Stimulated activated CD8-positive, alpha-beta memory T cell treated with anti-CD3 and anti-CD28 coated beads, Interleukin-2, amount 100 ng/mL, for 48 hours (primary cell): ENCODE data around the gene PRR7.

ENCODE experiments used
- DNase-seq, 2 donors: peaks; one replicate each; pipeline ENCODE4 v3.0.0-alpha.2; 2020; ENCODE audit warnings: low read depth in 2 of 2

The PRR7 gene

DNA sequence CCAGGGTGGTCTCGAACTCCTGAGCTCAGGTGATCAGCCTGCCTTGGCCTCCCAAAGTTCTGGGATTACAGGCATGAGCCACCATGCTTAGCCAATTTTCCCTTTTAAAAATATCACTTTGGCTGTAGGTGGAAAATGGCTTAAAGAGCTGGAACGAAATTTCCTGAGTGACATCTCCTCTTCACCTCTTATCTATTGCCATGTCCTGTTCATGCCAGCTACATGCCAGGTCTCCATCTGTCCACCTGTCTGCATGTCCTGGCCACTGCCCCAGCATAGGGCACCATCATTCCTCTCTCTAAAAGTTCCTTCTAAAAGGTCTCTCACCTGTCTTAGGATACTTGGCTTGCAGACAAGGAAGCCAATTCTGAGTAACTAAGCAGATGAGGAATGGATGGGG, 22.9 kb upstream of the PRR7 start:
- DNase-seq, result no peak

DNA sequence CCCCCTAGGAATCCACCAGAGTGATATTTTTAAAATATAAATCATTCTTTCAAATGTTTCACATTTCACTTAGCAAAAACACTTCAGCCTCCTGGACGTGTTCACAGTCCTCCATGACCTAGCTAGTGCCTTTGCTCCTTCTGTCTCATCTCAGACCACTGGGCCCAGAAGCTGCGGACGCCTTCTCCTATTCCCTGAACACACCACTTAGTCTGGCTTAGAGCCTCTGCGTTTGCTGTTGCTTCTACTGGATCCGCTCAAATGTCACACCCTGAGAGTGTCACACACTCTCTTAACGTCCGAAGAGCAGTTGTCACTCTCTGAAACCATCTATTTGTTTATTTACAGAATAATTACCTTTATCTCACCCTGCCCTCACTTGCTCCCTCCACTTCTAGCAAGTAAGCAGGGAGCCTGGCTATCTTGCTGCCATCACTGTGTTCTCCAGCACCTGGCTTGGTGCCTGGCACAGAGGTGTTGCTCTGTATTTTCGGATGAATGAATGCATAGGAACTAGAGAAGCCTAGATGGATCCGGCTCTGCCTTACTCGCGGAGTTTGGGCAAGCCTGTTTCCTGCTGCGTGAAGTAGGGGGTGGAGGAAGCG, 21.3 kb upstream of the PRR7 start:
- no peak for DNase-seq

DNA sequence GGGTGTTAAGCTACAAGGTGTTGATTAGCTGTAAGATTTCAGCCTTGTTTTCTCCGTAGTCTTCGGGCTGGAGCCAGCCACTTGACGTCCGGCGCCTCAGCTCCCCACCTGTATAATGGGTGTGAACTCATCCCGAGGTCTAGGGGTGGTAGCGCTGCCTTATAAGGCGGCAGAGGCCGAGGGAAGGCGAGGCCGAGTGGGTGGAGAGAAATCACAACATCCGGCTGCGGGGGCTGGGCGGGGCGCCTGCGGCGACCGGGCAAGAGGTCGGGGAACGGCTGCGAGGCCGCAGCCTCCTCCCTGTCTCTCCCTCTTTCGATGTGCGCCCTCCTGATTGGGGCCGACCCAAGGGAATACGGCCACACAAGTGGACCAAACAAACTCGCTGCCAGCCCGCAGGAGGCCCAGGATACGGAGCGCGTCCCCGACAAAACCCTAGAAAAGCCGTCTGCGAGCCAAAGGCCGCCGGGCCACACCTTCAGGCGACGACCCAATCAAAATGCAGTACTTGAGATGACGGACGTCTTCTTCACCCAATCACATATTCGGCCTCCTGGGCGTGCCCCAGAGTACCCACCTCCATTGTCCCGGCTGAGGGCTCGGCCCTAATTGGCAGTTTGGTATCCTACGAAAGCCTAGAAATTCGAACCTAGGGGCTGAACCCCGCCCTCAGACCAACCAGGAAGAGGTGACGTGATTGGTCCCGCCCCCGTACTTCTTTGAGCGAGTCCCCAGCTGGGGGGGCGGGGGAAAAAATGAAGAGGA, 20.6 kb upstream of the PRR7 start:
- DNase-seq, result peak; percentile 98 to 99

DNA sequence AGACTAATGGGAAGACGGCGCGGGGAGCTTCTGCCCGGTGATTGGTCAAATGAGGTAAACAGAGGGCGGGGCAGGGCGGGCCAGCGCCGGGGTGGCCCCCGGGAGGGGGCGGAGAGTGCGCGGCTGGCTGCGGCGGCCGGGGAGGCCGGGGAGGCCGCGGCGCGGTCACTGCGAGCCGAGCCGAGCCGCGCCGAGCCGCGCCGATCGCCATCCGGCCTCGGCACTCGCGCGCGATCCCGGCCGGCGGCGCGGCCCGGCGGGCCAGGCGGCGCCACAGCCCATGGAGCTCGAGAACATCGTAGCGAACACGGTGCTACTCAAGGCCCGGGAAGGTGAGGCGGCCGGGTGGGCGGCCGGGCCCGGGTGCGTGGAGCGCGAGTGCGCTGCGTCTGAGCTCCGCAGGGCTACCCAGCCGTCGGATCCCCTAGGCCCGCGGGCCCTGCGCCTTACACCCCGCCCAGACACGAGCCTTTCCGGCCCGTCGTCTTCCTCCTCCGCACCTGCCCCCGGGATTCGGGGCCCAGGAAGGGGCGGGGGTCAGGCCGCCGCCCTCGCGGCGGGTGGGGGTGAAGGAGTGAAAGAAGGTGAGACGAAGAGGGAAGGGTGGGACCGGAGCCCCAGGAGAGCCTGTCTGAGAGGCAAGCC, 19.9 kb upstream of the PRR7 start, which contains the start of gene GRK6:
GRK6 (plus strand) TSS at position 111 of the 645 bp plus-strand sequence; CDS start at position 281, 170 bp downstream.
- DNase-seq, result peak in 1 of 2 donors; percentile 53

DNA sequence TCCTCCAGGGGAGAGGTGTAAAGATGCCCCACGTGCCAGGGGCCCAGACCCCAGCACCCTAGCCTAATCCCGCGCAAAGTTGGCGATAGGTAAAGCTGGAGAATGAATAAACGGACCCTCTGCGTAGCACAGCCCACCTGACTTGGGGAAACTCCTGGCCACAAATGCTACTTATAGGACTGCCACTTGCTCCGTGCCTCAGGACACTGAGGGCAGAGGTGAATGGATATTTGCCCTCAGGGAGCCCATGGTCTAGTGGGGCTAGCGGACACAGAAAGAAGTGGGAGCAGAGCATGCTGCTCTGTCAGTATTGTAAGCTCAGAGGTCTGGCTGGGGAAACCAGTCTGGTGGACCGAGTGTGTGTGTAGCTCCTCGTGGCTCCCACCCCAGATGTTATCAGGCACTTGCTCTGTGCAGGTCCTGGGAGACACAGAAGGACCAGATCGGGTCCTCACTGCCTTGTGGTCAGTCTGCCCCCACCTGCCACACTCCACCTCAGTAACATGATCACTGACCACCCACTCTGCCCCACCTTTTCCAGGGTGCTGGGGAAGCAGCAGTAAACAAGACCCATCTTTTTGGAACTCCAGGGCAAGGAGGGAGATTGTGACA, 19.3 kb upstream of the PRR7 start:
- no peak for DNase-seq

DNA sequence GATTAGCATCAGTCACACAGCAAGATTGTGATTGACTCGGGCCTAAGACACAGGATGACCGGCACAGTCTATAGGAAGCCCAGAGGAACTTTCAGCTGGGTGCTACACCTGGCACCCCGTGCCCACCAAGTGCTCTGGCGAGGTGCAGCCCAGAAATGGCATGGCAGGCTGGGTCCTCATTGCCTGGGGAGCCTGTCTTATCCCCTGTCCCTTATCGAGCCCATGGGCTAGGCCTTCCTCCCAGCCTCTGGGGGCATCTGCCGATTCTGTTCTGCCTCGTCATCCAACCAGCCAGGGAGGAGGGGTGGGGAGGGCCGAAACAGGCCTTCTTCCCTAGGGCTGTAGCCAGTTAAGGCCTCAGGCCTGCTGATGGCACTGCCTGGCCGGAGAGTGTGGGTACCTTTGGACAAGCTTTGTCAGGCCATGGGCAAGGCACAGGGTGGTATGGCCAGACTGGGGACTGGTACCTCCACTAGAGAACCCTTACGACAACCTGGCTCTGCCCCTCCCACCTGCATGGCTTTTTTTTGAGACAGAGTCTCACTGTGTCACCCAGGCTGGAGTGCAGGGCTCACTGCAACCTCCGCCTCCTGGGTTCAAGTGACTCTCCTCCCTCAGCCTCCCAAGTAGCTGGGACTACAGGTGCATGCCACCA, 18.6 kb upstream of the PRR7 start:
- DNase-seq, result no peak

DNA sequence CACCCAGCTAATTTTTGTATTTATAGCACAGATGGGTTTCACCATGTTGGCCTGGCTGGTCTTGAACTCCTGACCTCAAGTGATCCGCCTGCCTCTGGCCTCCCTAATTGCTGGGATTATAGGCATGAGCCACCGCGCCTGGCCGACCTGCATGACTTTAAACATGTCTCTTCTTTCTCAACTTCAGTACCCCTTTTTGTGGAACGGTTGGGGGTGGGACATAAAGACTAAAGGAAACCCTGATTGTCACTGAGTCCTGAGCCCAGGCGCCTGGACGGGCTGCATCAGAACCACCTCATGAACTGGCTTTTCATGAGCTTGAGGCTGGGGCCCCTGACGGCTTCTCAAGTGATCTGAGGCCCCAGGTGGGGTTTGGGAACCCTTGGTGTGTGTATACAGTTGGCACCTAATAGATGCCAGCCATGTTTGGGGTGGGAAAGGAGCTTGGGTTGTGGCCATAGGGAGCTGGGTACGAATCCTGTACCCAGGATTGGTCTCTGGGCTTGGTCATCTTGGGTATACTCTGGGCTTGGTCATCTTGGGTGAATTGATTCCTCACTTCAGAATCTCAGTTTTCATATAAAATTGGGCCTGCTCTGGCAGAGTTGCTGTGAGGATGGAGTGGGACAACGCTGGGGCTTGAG, 17.9 kb upstream of the PRR7 start:
- no peak for DNase-seq

DNA sequence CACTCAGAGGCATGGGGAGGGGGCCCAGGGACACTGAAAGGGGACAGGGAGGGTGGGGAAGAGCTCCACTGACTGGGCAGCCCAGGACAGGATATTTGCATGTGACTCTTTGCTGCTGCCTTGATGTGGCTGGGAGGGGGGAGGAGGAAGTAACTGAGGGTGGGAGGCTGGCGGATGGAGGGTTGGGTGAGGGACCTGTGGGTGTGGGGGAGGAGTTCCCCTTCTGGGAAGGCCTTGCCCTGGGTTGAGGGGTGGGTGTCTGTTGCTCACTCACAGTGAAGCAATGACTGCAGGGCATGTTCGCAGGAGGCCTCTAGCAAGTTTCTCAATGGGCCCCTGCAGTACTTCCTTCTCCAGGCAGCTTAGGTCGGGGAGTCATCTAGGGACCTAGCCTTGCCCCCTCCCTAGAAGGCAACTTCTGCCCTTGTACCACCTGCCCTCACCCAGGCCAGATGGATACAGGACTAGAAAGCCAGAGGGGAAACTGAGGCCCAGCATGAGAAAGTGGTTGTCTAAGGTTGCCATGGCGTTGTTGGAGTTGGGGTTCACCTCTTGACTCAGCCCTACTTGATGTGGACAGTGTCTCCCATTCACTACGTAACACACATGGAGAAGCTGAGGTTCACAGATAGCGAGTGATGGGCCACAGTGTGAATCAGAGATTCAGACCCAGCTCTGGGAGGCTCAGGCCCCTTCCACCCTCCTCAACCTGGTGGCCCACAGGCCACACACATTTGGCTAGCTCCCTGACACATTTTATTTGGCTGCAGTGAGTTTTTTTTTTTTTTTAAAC, 17.2 kb upstream of the PRR7 start:
- DNase-seq, result peak; percentile 78 to 85

DNA sequence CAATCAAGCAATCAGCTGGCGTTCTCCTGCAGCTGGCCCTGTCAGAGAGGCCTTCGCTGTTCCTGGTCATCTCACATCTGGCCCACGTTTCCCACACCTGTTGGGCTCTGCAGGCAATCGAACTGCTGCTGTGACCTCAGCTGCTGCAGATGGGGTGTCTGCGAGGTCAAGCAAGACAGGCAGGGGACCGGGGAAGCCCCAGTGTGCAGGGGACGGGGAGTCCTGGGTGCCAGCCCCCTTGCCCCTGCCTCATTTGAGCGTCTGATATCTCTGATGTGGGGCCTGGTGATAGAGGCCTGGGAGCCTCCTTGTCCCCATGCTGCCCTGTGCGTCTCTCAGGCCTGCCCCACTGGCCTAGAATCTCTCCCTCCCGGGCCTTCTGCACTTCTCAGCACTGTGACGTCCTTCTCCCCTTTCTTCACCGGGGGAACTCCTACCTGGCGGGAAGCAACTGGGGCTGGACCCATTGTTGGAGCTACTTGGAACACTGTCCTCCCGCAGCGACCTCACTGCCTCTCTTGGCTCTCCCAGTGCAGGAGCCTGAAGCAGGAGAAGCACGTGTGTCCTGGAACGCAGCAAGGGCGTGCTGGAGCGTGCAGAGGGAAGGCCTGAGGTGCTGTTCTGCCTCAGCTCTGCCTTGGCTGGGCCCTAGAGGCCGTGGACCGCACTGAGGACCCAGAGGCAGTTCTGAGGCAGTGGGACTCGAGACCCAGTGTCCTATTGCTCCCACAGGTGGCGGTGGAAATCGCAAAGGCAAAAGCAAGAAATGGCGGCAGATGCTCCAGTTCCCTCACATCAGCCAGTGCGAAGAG, 16.3 kb upstream of the PRR7 start:
- no peak for DNase-seq

DNA sequence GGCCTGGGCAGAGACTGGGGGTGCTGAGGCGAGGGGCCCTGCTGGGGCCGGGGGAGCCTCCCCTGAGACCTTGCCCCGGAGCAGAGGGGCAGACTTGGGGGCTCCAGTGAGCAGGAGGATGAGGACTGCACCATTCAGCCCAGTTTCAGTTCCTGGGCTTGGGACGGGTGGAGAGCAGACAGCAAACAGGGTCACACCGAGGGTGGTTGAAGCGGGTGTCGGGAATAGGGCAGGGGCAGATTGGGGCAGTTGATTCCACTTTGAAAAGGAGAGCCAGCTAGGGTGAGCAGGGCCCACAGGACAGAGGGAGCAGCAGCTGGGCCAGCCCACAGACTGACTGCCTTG, 15.7 kb upstream of the PRR7 start:
- DNase-seq, result no peak

DNA sequence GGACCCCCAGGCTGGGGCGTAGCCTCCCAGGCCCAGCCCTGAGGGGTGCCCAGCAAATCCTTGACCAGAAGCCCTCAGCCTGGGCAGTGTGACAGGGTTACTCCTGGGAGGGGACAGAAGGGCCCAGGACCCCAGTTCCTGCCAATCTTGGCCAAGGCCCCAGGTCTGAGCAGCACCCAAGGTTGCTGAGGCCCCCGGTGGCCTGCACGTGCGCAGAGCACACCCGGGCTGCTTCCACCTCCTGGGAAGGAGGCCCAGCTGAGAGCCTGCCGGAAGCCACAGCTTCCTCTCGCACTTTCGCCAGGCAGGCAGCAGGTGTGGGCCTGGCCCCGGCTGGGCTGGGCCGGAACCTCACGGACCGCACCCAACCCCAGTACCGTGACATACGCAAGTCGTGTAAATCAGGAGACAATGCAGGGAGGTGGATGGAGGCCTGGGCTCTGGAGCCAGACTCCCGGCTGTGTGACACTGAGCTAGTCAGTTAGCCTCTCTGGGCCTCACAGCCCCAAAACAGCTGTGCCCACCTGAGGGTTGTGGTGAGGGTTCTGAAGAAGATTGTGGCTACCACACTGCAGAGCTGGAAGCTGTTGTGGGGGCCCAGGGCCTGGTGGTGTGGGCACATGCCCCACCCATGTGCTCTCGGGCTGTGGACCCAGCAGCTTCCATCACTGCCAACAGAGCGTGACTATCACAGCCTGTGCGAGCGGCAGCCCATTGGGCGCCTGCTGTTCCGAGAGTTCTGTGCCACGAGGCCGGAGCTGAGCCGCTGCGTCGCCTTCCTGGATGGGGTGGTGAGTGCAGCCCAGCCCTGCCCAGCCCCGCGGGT, 15.1 kb upstream of the PRR7 start:
- DNase-seq, result peak; percentile 64 to 78

DNA sequence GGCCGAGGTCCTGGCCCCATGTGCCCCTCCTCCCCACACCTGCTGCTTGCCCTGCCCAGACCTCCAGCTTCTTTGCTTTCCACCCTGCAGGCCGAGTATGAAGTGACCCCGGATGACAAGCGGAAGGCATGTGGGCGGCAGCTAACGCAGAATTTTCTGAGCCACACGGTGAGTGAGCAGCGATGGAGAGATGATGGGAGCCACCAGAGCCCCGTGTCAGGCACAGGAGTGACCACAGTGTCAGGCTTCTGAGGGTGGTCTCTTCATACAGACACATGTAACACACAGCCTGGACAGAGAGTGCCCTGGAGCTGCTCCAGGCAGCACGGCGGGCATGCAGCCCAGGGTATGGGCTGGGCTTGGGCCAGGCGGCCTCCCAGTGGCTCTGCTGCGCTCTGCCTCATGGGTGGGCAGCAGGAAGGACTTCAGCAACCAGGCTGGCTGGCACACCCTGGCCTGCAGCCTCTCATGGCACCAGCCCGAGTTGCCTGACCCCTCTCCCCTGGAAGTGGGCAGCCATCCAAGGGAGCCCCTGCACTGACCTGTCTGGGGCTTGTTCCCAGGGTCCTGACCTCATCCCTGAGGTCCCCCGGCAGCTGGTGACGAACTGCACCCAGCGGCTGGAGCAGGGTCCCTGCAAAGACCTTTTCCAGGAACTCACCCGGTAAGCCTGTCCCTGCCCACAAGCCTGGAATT, 14.3 kb upstream of the PRR7 start:
- DNase-seq, result peak in 1 of 2 donors; percentile 60

DNA sequence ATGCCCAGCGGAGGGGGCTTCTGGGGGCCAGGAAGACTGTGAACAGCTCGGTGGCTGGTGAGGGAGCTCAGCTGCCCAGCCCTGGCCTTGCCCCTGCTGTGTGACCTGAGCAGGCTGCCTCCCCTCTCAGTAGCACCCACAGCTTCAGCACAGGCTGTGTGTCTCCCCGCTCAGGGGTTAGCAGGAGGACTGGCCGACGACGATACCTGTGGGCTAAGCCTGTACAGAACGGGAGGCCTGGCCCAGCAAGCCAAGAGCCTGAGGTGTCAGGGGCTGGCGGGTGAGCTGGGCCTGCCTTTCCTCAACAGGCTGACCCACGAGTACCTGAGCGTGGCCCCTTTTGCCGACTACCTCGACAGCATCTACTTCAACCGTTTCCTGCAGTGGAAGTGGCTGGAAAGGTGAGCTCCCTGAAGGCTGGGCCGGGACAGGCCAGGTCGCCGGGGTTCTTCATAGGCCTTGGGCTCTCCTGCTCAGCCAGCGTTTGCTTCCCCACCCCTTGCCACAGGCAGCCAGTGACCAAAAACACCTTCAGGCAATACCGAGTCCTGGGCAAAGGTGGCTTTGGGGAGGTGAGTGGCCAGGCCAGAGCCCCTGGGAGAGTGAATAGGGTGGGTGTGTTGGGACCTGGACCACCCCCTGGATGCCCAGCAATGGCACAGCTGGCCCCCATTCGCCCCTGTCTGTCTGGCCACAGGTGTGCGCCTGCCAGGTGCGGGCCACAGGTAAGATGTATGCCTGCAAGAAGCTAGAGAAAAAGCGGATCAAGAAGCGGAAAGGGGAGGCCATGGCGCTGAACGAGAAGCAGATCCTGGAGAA, 13.6 kb upstream of the PRR7 start:
- DNase-seq, result no peak

DNA sequence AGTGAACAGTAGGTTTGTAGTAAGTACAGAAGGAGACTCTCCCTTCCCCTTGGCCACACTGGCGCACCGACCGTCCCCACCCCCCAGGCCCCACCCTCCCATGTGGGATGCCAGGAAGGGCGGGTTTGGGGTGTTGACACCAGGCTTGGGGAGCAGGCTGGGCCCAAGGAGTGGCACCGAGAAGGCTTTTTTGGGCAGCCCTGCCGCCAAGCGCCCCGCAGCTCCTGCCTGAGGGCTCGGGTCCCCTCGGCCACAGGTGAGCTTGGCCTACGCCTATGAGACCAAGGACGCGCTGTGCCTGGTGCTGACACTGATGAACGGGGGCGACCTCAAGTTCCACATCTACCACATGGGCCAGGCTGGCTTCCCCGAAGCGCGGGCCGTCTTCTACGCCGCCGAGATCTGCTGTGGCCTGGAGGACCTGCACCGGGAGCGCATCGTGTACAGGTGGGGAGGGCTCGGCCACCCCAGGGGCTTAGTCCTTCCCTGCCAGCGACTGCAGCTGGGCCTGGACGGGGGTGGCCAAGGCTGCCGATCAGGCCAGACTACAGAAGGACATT, 12.9 kb upstream of the PRR7 start:
- DNase-seq, result no peak

DNA sequence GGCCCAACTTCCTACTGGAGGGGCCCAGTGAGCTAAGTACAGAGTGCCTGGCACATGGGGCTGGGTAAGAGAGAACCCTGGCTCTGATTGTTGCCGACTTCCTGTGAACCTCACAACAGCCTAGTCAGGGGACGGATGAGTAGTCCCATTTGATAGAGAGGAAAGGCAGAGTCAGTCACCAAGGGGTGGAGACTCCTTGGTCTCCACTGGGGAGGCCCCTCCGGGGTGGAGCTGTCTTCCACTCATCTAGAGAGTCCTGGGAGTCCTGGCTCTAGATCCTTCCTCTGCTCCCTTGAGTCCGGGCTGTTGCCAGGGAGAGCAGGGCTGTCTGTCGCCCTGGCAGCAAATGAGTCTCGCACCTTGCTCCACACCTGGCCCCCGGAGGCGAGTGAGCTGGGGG, 12.2 kb upstream of the PRR7 start:
- DNase-seq, result peak in 1 of 2 donors; percentile 53

DNA sequence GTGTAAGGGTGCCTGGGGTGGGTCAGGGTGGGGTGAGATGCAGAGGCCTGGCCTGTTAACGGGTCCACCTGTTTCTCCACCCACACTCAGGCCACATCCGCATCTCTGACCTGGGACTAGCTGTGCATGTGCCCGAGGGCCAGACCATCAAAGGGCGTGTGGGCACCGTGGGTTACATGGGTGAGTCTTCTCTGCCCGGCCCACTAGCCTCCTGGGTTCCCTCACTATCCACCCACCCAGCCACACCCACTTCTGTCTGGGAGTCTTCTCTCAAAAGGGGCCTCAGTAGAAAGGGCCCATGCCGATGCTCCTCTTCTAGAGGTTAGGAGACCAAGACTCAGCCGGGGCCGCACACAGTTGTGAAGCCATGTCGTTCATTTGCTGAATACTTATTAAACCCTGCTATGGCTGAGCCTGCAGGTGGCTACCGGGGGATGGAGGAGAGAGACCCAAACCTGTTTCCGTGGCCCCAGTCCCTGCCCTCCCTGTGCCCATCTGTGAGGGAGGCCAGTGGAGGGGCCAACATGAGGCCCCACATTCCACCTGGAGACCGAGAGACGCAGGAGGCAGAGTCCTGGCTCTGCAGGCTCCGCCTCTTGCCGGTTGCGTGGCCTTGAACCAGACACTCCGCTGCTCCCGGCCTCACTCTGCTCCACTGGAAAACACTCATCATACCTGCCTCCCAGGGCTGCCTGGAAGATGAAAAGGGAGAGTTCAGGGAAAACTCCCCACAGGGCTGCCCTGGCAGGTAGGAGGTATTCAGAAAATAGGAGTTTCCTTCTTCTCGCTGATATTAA, 11.5 kb upstream of the PRR7 start:
- DNase-seq, result no peak
